ENCODE measurements around the gene MEGF10.
A peak's percentile ranks its signal among the peaks of the same experiment; 100 is the strongest.

The MEGF10 gene

GRCh38 chr5:127402361-127402760 is 111.8 kb downstream of the MEGF10 start:
- Histone ChIP-seq H3K9ac (ENCODE audit: low read length in 5 of 5) (no peak overlapping the region), H3K27ac (ENCODE audit: low read depth, low read length) (no peak overlapping the region), H3K9me3 (ENCODE audit: control insufficient read depth in 5 of 5, low read length in 5 of 5) (no peaks in the 10 kb centered on the region), H3K4me3 (ENCODE audit: low read depth in 1 of 5, low read length in 5 of 5) (no peak overlapping the region), H3K27me3 (ENCODE audit: control insufficient read depth in 5 of 5, insufficient read depth in 4 of 5, low read length in 5 of 5) (no peaks in the 10 kb centered on the region), H3K4me1 (ENCODE audit: control insufficient read depth in 5 of 5, insufficient read depth in 5 of 5, low read length in 5 of 5) (no peaks in the 10 kb centered on the region), H3K36me3 (ENCODE audit: control insufficient read depth in 5 of 5, insufficient read depth in 5 of 5, low read length in 5 of 5) (no peaks in the 10 kb centered on the region)

GRCh38 chr5:127404190-127404589 is 113.6 kb downstream of the MEGF10 start:
- no peak overlapping the region for H3K9ac ChIP-seq (ENCODE audit: low read length in 5 of 5)
- no peaks in the 10 kb centered on the region for H3K36me3 ChIP-seq (ENCODE audit: control insufficient read depth in 5 of 5, insufficient read depth in 5 of 5, low read length in 5 of 5)
- H3K27me3 ChIP-seq (ENCODE audit: control insufficient read depth in 5 of 5, insufficient read depth in 4 of 5, low read length in 5 of 5): no peaks in the 10 kb centered on the region
- no peak overlapping the region for H3K4me3 ChIP-seq (ENCODE audit: low read depth in 1 of 5, low read length in 5 of 5)
- no peak overlapping the region for H3K27ac ChIP-seq (ENCODE audit: low read depth, low read length)
- no peaks in the 10 kb centered on the region for H3K9me3 ChIP-seq (ENCODE audit: control insufficient read depth in 5 of 5, low read length in 5 of 5)
- peaks cover 0 to 4% (median 2%) of the 10 kb centered on the region in 5 donors for H3K4me1 ChIP-seq (ENCODE audit: control insufficient read depth in 5 of 5, insufficient read depth in 5 of 5, low read length in 5 of 5)

GRCh38 chr5:127406326-127407121 is 115.9 kb downstream of the MEGF10 start:
- Histone ChIP-seq H3K4me3 (ENCODE audit: low read depth in 1 of 5, low read length in 5 of 5) (no peak overlapping the region), H3K27me3 (ENCODE audit: control insufficient read depth in 5 of 5, insufficient read depth in 4 of 5, low read length in 5 of 5) (no peaks in the 10 kb centered on the region), H3K36me3 (ENCODE audit: control insufficient read depth in 5 of 5, insufficient read depth in 5 of 5, low read length in 5 of 5) (no peaks in the 10 kb centered on the region), H3K27ac (ENCODE audit: low read depth, low read length) (no peak overlapping the region), H3K9ac (ENCODE audit: low read length in 5 of 5) (no peak overlapping the region), H3K4me1 (ENCODE audit: control insufficient read depth in 5 of 5, insufficient read depth in 5 of 5, low read length in 5 of 5) (peaks cover 0 to 22% (median 16%) of the 10 kb centered on the region in 5 donors), H3K9me3 (ENCODE audit: control insufficient read depth in 5 of 5, low read length in 5 of 5) (no peaks in the 10 kb centered on the region)

GRCh38 chr5:127409246-127409917 is 118.8 kb downstream of the MEGF10 start:
- peak overlapping the region in 2 of 5 donors; percentile 23 to 59 for H3K9ac ChIP-seq (ENCODE audit: low read length in 5 of 5)

GRCh38 chr5:127409921-127410675 is 119.5 kb downstream of the MEGF10 start:
- no peaks in the 10 kb centered on the region for H3K36me3 ChIP-seq (ENCODE audit: control insufficient read depth in 5 of 5, insufficient read depth in 5 of 5, low read length in 5 of 5)
- H3K4me1 ChIP-seq (ENCODE audit: control insufficient read depth in 5 of 5, insufficient read depth in 5 of 5, low read length in 5 of 5): peaks cover 0 to 22% (median 16%) of the 10 kb centered on the region in 5 donors
- H3K9ac ChIP-seq (ENCODE audit: low read length in 5 of 5): peak overlapping the region in 2 of 5 donors; percentile 27 to 59
- no peaks in the 10 kb centered on the region for H3K9me3 ChIP-seq (ENCODE audit: control insufficient read depth in 5 of 5, low read length in 5 of 5)
- H3K27me3 ChIP-seq (ENCODE audit: control insufficient read depth in 5 of 5, insufficient read depth in 4 of 5, low read length in 5 of 5): no peaks in the 10 kb centered on the region
- H3K27ac ChIP-seq (ENCODE audit: low read depth, low read length): peak overlapping the region; percentile 79
- peak overlapping the region; percentile 2 to 48 (median 43) for H3K4me3 ChIP-seq (ENCODE audit: low read depth in 1 of 5, low read length in 5 of 5)

More at GRCh38 chr5:127409246-127409917, 118.8 kb downstream of the MEGF10 start:
- Histone ChIP-seq H3K4me3 (ENCODE audit: low read depth in 1 of 5, low read length in 5 of 5) (peak overlapping the region in 1 of 5 donors; percentile 47), H3K9me3 (ENCODE audit: control insufficient read depth in 5 of 5, low read length in 5 of 5) (no peaks in the 10 kb centered on the region), H3K27ac (ENCODE audit: low read depth, low read length) (peak overlapping the region; percentile 79), H3K27me3 (ENCODE audit: control insufficient read depth in 5 of 5, insufficient read depth in 4 of 5, low read length in 5 of 5) (no peaks in the 10 kb centered on the region), H3K36me3 (ENCODE audit: control insufficient read depth in 5 of 5, insufficient read depth in 5 of 5, low read length in 5 of 5) (no peaks in the 10 kb centered on the region), H3K4me1 (ENCODE audit: control insufficient read depth in 5 of 5, insufficient read depth in 5 of 5, low read length in 5 of 5) (peaks cover 0 to 22% (median 16%) of the 10 kb centered on the region in 5 donors)

- no peaks in the 10 kb centered on the region for H3K27me3 ChIP-seq (ENCODE audit: control insufficient read depth in 5 of 5, insufficient read depth in 4 of 5, low read length in 5 of 5)
- no peak overlapping the region for H3K27ac ChIP-seq (ENCODE audit: low read depth, low read length)
- no peaks in the 10 kb centered on the region for H3K36me3 ChIP-seq (ENCODE audit: control insufficient read depth in 5 of 5, insufficient read depth in 5 of 5, low read length in 5 of 5)
- H3K4me3 ChIP-seq (ENCODE audit: low read depth in 1 of 5, low read length in 5 of 5): no peak overlapping the region
- no peaks in the 10 kb centered on the region for H3K9me3 ChIP-seq (ENCODE audit: control insufficient read depth in 5 of 5, low read length in 5 of 5)
- peaks cover 0 to 22% (median 16%) of the 10 kb centered on the region in 5 donors for H3K4me1 ChIP-seq (ENCODE audit: control insufficient read depth in 5 of 5, insufficient read depth in 5 of 5, low read length in 5 of 5)
- H3K9ac ChIP-seq (ENCODE audit: low read length in 5 of 5): no peak overlapping the region
Observed at GRCh38 chr5:127410959-127411358, 120.4 kb downstream of the MEGF10 start.

GRCh38 chr5:127411381-127411780 is 120.8 kb downstream of the MEGF10 start:
- Histone ChIP-seq H3K4me3 (ENCODE audit: low read depth in 1 of 5, low read length in 5 of 5) (no peak overlapping the region), H3K4me1 (ENCODE audit: control insufficient read depth in 5 of 5, insufficient read depth in 5 of 5, low read length in 5 of 5) (peaks cover 0 to 22% (median 16%) of the 10 kb centered on the region in 5 donors), H3K9ac (ENCODE audit: low read length in 5 of 5) (no peak overlapping the region), H3K36me3 (ENCODE audit: control insufficient read depth in 5 of 5, insufficient read depth in 5 of 5, low read length in 5 of 5) (no peaks in the 10 kb centered on the region), H3K27ac (ENCODE audit: low read depth, low read length) (no peak overlapping the region), H3K9me3 (ENCODE audit: control insufficient read depth in 5 of 5, low read length in 5 of 5) (no peaks in the 10 kb centered on the region), H3K27me3 (ENCODE audit: control insufficient read depth in 5 of 5, insufficient read depth in 4 of 5, low read length in 5 of 5) (no peaks in the 10 kb centered on the region)

GRCh38 chr5:127412698-127413097 is 122.1 kb downstream of the MEGF10 start:
- H3K9ac ChIP-seq (ENCODE audit: low read length in 5 of 5): no peak overlapping the region
- no peak overlapping the region for H3K4me3 ChIP-seq (ENCODE audit: low read depth in 1 of 5, low read length in 5 of 5)
- H3K27me3 ChIP-seq (ENCODE audit: control insufficient read depth in 5 of 5, insufficient read depth in 4 of 5, low read length in 5 of 5): no peaks in the 10 kb centered on the region
- no peak overlapping the region for H3K27ac ChIP-seq (ENCODE audit: low read depth, low read length)
- peaks cover 0 to 22% (median 16%) of the 10 kb centered on the region in 5 donors for H3K4me1 ChIP-seq (ENCODE audit: control insufficient read depth in 5 of 5, insufficient read depth in 5 of 5, low read length in 5 of 5)
- H3K9me3 ChIP-seq (ENCODE audit: control insufficient read depth in 5 of 5, low read length in 5 of 5): no peaks in the 10 kb centered on the region
- H3K36me3 ChIP-seq (ENCODE audit: control insufficient read depth in 5 of 5, insufficient read depth in 5 of 5, low read length in 5 of 5): no peaks in the 10 kb centered on the region

- Histone ChIP-seq H3K9me3 (ENCODE audit: control insufficient read depth in 5 of 5, low read length in 5 of 5) (no peaks in the 10 kb centered on the region), H3K27me3 (ENCODE audit: control insufficient read depth in 5 of 5, insufficient read depth in 4 of 5, low read length in 5 of 5) (no peaks in the 10 kb centered on the region), H3K4me3 (ENCODE audit: low read depth in 1 of 5, low read length in 5 of 5) (no peak overlapping the region), H3K4me1 (ENCODE audit: control insufficient read depth in 5 of 5, insufficient read depth in 5 of 5, low read length in 5 of 5) (peaks cover 0 to 12% (median 6%) of the 10 kb centered on the region in 5 donors), H3K27ac (ENCODE audit: low read depth, low read length) (no peak overlapping the region), H3K36me3 (ENCODE audit: control insufficient read depth in 5 of 5, insufficient read depth in 5 of 5, low read length in 5 of 5) (no peaks in the 10 kb centered on the region), H3K9ac (ENCODE audit: low read length in 5 of 5) (no peak overlapping the region)
Observed at GRCh38 chr5:127415034-127415433, 124.4 kb downstream of the MEGF10 start.

Data from subcutaneous abdominal adipose tissue (tissue), 5 donors.